Measurements from ENCODE around the gene FAM210B. TPM values are rescaled to one million over a fixed set of nuclear protein-coding genes. Genes with fewer than 3 reads are reported as not detected.
"Not testable (repeated sequence)": the region's sequence is repeated elsewhere in the genome, so short reads cannot be mapped to it uniquely, and the experiment has no call there.

Gene FAM210B
- total and polyA plus RNA-seq, 7 donors, result 21.0 to 68.5 (median 42.8) TPM

DNA sequence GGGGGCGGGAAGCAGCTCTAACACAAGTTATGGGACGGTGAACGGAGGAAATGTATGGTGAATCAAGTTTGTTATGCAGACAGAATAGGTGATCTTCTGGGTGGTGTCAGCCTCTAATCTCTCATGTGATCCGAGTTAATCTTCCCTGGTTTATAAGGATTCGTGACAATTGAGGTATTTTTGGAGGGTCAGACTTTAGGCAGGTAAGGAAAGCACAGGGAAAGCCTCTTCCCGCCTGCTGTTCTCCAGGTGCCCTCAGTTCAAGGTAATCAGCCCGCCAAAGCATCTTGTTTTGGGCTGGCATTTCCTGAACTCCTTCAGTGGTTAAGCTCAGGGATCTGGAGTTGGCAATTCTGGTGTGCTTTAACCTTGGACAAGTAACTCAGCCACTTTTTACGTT lies 34.9 kb downstream of the FAM210B start:
- Histone ChIP-seq H3K4me3 (peak overlapping the region; percentile 90), H3K9me3 (no peaks in the 10 kb centered on the region), H3K36me3 (ENCODE audit: insufficient read depth in 1 of 2, low read depth in 1 of 2) (peaks cover 9 to 34% of the 10 kb centered on the region in 2 donors), H3K27ac (no peak overlapping the region), H3K27me3 (ENCODE audit: insufficient read depth in 3 of 3, low read length in 2 of 3) (no peaks in the 10 kb centered on the region), H3K4me1 (peaks cover 26% of the 10 kb centered on the region)
- WGBS, 3 donors, result 64 to 76% (median 68%) methylated on average over 8 of the region's 8 CpGs
- intact Hi-C loops (cut with DNase I), result loop anchor here in 1 of 2 donors (2.0 to 5.0 kb wide), 2 partner anchors 36 to 75 kb away; partner anchors contain the start of genes FAM210B and RTF2
- DNase-seq (no peak), ATAC-seq (no peak)
- no peak for TF ChIP-seq CTCF (IDR thresholded peaks at IDR 0.05)

DNA sequence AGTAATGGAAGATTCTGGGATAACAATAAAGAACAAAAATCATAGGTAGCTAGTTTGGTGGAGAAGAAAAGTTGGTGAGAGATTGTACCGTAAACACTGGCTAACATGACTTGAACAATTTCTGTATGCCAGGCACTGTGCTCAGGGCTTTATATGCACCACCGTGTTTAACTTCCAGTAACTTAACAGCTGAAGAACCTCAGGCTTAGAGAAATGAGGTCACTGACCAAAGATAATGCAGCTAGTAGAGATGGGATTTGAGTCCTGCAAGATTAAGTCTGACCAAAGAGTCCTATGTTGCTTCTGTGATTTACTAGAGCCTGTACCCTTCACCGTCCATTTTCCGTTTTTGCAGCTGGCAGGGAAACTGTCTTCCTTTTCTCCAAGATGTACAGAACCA lies 36.4 kb downstream of the FAM210B start:
- WGBS, 3 donors, result 60 to 68% (median 67%) methylated on average over 4 of the region's 4 CpGs

DNA sequence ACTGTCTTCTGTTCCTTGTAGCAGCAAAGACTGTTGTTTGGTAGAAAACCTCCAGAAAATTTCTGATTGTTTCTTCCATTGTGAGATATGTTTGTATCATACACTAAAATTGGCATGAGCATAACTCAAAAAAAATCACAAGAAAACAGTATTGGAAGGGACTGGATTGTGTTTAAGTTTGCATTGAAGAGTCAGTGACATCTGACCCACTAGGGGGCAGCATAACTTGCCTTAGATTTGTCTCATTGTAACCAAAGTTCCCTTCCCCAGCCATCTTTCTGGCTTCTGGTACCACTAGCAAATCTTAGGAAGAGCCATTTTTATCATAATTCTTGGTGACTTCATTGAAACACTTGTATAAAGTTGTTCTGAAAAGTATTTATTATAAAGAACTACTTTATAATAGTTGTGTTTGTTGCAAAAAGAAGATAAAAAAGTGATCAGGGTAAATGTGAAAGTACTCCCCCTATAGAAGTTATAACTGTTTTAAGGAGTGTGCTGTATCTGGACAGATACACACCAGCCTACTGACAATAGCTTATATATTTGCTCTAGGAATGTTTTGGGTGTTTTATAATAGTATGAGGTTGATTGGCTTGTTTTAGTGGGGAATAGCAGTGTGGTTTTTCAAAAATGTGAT lies 41.3 kb downstream of the FAM210B start:
- intact Hi-C loops (cut with DNase I), result no loop called here
- H3K36me3 ChIP-seq (ENCODE audit: insufficient read depth in 1 of 2, low read depth in 1 of 2), result peaks cover 15 to 99% of the 10 kb centered on the region in 2 donors
- peak; percentile 68 for TF ChIP-seq CTCF (IDR thresholded peaks at IDR 0.05)
- peaks cover 3% of the 10 kb centered on the region for H3K4me1 ChIP-seq
- DNase-seq, result no peak
- no peaks in the 10 kb centered on the region for H3K9me3 ChIP-seq
- H3K27ac ChIP-seq, result no peak overlapping the region
- ATAC-seq, result no peak
- H3K4me3 ChIP-seq, result no peak overlapping the region
- no peaks in the 10 kb centered on the region for H3K27me3 ChIP-seq (ENCODE audit: insufficient read depth in 3 of 3, low read length in 2 of 3)

More for the DNA sequence above, 36.4 kb downstream of the FAM210B start:
- TF ChIP-seq CTCF (IDR thresholded peaks at IDR 0.05), result no peak
- no peaks in the 10 kb centered on the region for H3K27me3 ChIP-seq (ENCODE audit: insufficient read depth in 3 of 3, low read length in 2 of 3)
- peaks cover 26% of the 10 kb centered on the region for H3K4me1 ChIP-seq
- intact Hi-C loops (cut with DNase I), result no loop called here
- peak overlapping the region; percentile 49 for H3K27ac ChIP-seq
- no peaks in the 10 kb centered on the region for H3K9me3 ChIP-seq
- no peak for DNase-seq
- peaks cover 15 to 49% of the 10 kb centered on the region in 2 donors for H3K36me3 ChIP-seq (ENCODE audit: insufficient read depth in 1 of 2, low read depth in 1 of 2)
- no peak overlapping the region for H3K4me3 ChIP-seq
- no peak for ATAC-seq

- no peak for ATAC-seq
- no peak overlapping the region for H3K27ac ChIP-seq
- 91 to 95% (median 94%) methylated on average over 26 of the region's 26 CpGs for WGBS, 3 donors
- no peaks in the 10 kb centered on the region for H3K4me1 ChIP-seq
- DNase-seq, result no peak
- TF ChIP-seq CTCF (IDR thresholded peaks at IDR 0.05), result no peak
- intact Hi-C loops (cut with DNase I), result no loop called here
- H3K4me3 ChIP-seq, result no peak overlapping the region
- H3K36me3 ChIP-seq (ENCODE audit: insufficient read depth in 1 of 2, low read depth in 1 of 2), result peaks cover 11 to 98% of the 10 kb centered on the region in 2 donors
- no peaks in the 10 kb centered on the region for H3K27me3 ChIP-seq (ENCODE audit: insufficient read depth in 3 of 3, low read length in 2 of 3)
- no peaks in the 10 kb centered on the region for H3K9me3 ChIP-seq
These were observed 44.7 kb downstream of the FAM210B start for GRCh38 chr20:56403465-56403864.

- not testable (repeated sequence) for H3K27me3 ChIP-seq (ENCODE audit: insufficient read depth in 3 of 3, low read length in 2 of 3); H3K27ac ChIP-seq; H3K9me3 ChIP-seq; H3K4me3 ChIP-seq; ATAC-seq; DNase-seq; H3K4me1 ChIP-seq
- intact Hi-C loops (cut with DNase I), result loop anchor here in 1 of 2 donors (5.0 kb wide), 1 partner anchor 62 kb away; the partner anchor contains the start of gene RTF2
- H3K36me3 ChIP-seq (ENCODE audit: insufficient read depth in 1 of 2, low read depth in 1 of 2), result peaks cover 6 to 85% of the 10 kb centered on the region in 2 donors
- WGBS, 3 donors, result 93 to 97% (median 96%) methylated on average over 12 of the region's 12 CpGs
These were observed 46.6 kb downstream of the FAM210B start for GRCh38 chr20:56405356-56405755.

All from psoas muscle (tissue), 8 donors.